NK-92 treated with Interleukin-12 subunit alpha and Interleukin-12 subunit beta, amount 100 ng/mL, for 24 hours (cell line): ENCODE data around the gene USP20.

Source experiments
- DNase-seq: peaks from one replicate; lab custom pipeline; 2025; lab: John Stamatoyannopoulos, UW

The USP20 gene

DNA sequence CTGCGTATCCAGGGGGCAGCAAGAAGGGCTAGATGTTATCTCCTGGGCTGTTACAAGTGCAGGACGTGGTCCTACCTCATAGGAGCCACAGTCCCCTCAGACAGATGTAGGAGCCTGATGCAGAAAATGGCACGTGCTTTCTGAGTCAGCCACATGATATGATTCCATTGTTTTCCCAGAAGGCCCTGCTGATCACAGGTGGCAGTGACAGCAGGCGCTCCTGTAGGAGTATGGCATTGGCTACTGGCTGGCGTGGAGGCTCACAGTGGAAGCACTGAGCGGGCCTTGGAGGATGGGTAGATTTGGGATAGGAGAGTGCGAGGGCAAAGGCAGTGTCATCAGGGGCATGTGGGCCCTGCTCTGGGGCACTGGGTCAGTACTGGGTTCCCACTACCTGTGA lies 21.9 kb downstream of the USP20 start:
- DNase-seq: no peak

DNA sequence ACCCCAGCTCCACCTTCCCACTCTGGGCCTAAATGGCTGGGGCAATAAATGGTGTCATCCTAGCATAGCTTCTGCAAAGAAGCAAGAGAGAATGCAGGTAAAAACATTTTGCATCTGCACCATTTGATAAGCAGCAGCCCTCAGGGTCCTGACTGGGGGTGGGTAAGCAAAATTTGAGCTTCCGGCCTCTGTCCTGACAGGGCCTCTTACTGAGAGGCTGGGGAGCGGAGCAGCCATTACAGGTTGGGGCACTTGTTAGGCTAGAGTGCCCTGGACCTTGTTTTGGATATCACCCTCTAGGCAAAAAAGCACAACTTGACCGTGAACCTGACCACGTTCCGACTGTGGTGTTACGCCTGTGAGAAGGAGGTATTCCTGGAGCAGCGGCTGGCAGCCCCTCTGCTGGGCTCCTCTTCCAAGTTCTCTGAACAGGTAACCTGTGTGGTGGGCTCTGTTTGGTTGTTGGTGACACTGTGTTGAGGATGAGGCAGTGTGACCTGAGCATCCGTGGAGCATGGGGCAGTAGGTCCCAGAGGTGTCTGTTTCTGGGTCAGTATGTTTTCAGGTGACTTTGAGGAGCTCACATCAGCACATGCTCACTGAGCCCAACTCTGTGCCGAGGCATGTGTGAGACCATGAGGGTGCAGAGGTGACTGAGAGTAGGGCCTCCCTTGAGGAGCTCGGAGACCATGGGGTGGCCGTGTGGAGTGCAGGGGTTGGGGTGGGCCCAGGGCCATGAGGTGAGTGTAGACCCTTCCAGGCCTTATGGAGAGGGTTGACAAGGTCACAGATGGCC lies 23.1 kb downstream of the USP20 start:
- no peak for DNase-seq

- peak; percentile 25 for DNase-seq
Measured at GRCh38 chr9:129860653-129861446, 25.6 kb downstream of the USP20 start.

- no peak for DNase-seq
Measured at GRCh38 chr9:129861447-129861827, 26.2 kb downstream of the USP20 start.

DNA sequence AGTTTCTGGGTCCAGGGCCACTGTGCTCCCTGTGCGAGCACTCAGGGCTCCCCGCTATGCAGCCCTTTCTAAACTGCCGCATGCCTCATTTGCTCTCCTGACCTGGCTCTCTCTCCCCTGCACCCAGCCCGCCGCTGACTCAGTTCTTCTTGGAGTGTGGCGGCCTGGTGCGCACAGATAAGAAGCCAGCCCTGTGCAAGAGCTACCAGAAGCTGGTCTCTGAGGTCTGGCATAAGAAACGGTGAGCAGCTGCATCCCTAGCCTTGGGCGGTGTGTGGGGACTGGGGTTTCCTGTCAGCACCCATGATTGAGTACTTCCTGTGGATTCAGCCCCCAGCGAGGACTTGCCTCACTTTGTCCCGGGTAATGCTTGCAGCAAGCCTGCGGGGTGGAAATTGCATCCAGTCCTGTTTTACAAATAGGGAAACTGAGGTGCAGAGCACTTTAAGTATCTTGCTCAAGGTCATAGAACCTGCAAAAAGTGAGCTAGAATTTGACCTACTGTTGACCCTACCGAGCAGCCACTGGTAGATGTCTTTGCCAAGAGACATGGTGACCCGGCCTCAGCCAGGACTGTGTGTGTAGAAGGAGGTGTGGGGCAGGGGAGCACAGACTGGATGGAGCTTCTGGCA lies 27.9 kb downstream of the USP20 start:
- peak; percentile 79 for DNase-seq

DNA sequence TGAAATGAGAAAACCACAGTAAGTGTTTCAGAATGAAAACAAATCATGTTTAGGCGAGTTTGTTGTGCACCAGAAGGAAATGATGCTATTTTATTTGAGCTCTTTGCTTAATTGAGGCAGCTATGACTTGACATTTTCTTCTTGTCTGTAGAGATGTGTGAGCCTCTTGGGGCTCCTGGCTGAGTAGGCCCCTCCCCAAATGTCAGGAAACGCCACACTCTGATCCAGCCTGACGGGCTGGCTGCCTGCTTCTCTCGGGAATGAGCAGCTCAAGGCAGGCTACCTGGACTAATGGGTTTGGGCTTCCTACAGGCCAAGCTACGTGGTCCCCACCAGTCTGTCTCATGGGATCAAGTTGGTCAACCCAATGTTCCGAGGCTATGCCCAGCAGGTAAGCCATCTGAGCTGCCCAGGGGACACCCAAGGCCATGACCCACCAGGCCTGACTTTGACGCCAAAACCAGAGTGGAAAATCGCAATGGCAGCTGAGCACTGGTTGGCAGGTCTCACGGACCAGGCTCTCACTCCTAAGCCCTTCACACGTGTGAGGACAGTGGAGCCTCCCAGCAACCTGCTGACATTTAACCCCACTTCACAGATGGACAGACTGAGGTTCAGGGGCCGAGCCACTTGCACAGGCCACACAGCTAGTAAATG lies 29.9 kb downstream of the USP20 start:
- DNase-seq: no peak

GRCh38 chr9:129865668-129866320 lies 30.5 kb downstream of the USP20 start:
- DNase-seq: no peak

DNA sequence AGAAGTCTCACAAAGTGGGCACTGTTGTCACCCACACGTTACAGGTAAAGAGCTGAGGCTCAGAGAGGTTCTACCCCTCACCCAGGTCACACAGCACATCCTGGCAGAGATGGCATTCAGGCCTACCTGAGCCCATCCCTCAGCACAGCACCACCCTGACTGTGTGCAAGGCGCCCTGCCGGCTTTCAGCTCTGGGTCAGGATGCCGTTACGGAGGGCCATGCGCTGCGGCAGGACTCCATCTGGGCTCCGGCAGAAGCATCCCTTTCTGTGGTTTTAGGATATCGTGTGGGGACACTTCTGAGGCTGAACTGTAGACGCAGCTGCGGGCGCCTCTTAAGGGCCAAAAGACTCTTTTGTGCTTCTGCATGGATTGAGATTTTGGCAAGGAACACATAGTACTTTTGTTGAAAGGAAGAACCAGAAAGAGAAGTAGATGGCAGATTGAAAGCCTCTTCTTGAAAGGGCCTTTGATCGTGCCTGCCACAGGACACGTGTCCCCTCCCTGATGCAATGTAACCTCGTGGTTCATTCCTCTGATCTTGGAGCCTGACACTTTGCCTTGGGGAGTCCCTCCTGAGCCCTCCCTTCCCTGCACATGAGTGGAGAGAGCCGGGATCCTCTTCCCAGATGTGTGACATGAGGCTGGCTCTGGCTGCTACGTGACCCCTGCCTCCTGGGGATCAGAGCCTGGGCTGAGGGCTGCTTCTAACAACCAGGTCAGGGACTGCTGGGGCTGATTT lies 31.3 kb downstream of the USP20 start:
- no peak for DNase-seq

GRCh38 chr9:129867136-129868022 lies 32.1 kb downstream of the USP20 start:
- DNase-seq: no peak

DNA sequence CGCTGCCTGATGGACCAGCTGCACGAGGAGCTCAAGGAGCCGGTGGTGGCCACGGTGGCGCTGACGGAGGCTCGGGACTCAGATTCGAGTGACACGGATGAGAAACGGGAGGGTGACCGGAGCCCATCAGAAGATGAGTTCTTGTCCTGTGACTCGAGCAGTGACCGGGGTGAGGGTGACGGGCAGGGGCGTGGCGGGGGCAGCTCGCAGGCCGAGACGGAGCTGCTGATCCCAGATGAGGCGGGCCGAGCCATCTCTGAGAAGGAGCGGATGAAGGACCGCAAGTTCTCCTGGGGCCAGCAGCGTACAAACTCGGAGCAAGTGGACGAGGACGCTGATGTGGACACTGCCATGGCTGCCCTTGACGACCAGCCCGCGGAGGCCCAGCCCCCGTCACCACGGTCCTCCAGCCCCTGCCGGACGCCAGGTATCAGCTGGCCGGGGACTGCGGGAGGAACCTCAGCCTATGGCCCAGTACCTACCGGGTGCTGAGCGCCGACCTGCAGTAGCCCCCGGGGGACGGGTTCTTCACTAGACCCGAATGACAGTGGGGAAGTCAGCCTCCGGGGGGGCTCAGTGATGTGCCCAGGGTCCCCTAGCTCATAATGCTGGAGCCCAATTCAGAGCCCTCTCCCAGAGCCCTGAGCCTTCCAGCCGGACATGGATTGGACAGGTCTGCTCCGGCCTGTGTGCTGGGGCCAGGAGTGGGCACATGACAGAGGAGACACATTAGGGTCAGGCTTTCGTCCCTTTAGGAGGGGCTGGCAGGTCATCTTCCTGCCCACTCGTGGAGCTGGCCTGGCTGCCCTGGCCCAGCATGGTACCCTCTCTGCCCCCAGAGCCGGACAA lies 33.0 kb downstream of the USP20 start:
- no peak for DNase-seq

DNA sequence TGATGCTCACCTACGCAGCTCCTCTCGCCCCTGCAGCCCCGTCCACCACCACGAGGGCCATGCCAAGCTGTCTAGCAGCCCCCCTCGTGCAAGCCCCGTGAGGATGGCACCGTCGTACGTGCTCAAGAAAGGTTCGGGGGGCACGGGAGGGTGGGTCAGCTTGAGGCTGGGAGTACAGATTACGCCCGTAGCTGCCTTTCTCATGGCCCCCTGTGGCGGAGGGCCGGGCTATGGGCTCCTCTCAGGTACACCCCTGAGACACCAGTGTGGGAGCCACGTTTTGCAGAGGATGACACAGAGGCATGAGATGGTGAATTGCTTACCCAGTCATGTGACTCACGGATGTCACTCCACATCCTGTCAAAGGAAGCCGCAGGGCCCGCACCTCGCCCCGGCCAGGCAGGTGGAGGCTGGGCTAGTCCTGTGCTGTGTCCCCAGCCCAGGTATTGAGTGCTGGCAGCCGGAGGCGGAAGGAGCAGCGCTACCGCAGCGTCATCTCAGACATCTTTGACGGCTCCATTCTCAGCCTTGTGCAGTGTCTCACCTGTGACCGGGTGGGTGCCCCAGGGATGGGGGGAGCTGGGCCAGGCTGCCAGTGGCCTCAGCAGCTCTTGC lies 33.7 kb downstream of the USP20 start:
- peak; percentile 86 for DNase-seq

DNA sequence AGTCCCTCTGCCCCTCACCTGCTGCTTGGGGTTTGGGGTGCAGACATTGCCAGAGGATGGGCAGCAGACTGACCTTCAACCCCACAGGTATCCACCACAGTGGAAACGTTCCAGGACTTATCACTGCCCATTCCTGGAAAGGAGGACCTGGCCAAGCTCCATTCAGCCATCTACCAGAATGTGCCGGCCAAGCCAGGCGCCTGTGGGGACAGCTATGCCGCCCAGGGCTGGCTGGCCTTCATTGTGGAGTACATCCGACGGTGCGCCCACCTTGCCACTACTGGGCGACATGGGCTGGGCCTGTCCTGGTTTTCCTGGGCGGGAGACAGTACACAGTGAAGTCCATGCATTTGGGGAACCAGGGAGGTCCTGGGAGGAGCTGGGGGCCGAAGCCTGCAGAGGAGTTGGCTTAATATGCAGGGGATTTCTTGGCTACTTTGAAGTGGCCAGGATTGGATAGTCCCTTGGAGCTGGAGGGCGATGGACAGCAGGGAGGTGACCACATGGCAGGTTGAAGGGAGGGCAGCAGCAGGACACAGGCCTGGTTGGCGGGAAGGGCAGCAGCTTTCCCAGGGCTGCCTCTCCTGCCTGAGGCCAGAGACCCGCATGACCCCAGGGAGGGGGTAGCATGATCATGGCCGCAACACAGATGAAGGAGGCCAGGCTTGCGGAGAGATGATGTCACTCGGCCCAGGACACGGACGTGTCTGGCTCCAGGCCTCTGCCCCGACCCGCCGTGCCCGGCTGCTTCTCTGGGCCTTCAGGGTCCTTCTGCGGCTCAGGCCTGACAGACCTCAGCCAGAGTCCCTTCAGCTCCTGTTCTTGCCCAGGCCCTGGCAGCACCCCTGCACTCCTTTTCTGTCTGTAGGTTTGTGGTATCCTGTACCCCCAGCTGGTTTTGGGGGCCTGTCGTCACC lies 34.6 kb downstream of the USP20 start:
- no peak for DNase-seq

GRCh38 chr9:129871046-129871445 lies 35.8 kb downstream of the USP20 start:
- no peak for DNase-seq

GRCh38 chr9:129873563-129874190 lies 38.4 kb downstream of the USP20 start:
- no peak for DNase-seq

DNA sequence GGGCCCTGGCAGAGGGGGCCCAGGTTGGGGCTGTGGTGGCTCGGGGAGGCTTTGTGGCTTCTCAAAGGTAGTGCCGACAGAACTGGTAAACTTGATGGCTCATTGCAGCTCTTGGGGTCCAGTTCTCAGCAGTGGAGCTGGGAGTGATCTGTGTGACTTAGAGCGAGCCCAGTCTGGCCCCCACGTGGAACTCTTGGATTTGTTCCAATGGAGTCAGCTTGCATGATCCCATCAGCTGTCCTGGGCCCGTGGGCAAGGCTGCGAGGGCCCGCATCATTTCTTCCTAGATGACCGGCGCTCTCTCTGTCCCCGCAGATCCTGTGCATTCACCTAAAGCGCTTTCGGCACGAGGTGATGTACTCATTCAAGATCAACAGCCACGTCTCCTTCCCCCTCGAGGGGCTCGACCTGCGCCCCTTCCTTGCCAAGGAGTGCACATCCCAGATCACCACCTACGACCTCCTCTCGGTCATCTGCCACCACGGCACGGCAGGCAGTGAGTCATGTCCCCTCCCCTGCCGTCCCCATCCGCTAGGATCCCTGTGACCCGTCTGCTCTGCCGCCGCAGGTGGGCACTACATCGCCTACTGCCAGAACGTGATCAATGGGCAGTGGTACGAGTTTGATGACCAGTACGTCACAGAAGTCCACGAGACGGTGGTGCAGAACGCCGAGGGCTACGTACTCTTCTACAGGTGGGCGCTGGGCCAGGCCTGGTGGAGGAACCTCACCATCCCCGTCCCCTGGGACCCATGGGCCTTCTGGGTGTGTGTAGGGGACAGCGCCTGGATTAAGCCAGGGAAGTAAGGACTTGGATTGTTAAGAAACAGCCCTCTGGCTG lies 39.2 kb downstream of the USP20 start:
- DNase-seq: no peak

DNA sequence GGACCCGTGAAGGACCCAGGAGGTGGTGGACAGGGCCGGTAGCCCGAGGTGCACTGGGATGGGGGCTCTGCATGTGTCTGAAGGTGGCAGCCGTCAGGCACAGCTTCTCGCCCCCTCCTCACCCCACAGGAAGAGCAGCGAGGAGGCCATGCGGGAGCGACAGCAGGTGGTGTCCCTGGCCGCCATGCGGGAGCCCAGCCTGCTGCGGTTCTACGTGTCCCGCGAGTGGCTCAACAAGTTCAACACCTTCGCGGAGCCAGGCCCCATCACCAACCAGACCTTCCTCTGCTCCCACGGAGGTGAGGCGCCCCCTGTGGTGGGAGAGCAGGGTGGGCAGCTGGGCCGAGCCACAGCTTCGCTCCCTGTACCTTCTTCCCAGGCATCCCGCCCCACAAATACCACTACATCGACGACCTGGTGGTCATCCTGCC lies 39.9 kb downstream of the USP20 start:
- no peak for DNase-seq
